NCI-H1105 treated with DMSO at 0.1 percent for 48 hours (cell line): ENCODE results near the gene GRK1.

Experiments used
- DNase-seq: peaks from one replicate; lab custom pipeline; 2025; lab: John Stamatoyannopoulos, UW

GRK1 gene

GRCh38 chr13:113729187-113730019 lies 62.4 kb downstream of the GRK1 start:
- no peak for DNase-seq

GRCh38 chr13:113730258-113730691 lies 63.3 kb downstream of the GRK1 start:
- no peak for DNase-seq

- no peak for DNase-seq
These were observed 63.8 kb downstream of the GRK1 start for GRCh38 chr13:113730831-113731191.

- DNase-seq: no peak
These were observed 64.5 kb downstream of the GRK1 start for GRCh38 chr13:113731192-113732175.

DNA sequence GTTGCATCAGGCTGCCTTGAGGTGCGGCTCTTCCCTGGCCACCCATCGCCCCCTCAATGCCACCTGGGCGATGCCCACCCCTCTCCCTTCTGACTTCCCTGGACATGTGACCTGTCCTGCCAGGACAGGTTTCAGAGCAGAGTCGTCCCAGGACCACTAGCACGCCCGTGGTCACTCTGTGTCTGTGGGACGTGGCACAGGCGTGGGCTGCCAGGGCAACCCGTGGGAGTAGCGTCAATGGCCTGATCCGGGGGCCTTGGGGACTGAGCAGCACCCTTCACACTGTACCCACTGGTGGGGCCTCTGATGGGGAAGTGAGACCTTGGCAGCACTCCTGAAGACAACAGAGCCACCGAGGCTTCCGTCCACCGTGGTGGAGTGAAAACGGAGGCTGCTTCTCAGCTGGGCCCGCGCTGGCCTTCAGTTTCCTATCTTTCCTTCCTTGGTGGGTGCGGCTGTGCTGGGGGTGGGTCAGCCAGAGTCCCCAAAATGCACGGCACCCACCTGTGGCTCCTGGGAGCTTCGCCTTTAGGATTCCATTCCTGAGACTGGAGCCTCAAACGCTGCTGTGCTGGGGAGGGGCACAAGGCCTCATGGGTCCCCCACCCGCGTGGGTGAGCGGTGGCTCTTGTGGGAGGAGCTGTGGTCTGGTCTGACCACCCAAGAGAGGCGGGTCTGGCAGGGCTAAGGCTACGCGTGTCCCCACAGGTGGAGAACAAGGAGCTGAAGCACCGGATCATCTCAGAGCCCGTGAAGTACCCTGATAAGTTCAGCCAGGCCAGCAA lies 65.3 kb downstream of the GRK1 start:
- DNase-seq: no peak

GRCh38 chr13:113732961-113733950 lies 66.2 kb downstream of the GRK1 start:
- no peak for DNase-seq

DNA sequence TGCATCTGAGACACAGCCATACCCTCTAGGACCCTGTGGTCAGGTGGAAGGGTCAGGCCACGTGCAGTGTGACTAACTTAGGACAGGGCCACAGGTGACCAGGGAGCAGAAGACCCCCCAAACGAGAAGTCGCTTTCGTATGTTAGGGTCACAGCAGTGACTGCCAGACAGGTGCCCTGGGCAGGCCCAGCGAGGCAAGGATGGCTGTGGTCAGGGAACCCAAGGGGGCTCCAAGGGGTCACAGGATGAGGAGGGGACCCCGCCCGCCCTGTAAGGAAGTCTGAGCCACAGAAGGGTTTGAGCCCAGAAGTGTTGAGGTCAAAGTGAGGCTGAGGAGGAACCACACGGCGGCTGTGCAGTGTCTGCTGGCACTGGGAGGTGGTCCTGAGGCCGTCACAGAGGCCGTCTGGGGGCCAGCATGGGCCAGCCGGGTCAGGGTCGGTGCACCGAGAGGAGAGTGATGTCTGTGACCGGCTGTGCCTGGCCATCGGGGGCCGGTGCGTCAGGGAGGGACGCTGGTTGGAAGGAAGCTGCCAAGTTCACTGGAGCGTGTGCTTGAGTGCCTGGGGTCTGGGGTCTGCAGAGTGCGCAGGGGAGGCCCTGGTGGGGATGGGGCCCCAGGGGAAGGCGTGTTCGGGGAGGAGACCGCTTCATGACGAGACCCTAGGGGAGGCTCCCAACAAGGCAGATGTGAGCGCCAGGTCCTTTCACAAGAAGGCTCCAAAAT lies 67.2 kb downstream of the GRK1 start:
- DNase-seq: no peak

GRCh38 chr13:113734826-113735125 lies 67.8 kb downstream of the GRK1 start:
- DNase-seq: no peak

DNA sequence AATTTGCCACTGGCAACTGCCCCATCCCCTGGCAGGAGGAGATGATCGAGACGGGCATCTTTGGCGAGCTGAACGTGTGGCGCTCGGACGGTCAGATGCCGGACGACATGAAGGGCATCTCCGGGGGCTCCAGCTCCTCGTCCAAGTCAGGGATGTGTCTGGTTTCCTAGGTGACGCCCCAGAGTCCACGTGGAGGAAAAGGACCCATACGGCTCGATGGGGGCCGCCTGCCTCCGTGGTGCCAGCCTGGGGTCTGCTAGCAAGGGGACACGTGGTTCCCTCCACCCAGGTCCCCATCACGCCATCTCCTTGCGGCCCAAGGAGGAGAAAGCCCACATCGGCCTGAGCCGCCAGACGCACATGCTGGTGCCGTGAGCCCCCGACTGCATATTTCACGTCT lies 68.2 kb downstream of the GRK1 start:
- no peak for DNase-seq

- DNase-seq: no peak
These were observed 68.7 kb downstream of the GRK1 start for GRCh38 chr13:113735750-113736149.

DNA sequence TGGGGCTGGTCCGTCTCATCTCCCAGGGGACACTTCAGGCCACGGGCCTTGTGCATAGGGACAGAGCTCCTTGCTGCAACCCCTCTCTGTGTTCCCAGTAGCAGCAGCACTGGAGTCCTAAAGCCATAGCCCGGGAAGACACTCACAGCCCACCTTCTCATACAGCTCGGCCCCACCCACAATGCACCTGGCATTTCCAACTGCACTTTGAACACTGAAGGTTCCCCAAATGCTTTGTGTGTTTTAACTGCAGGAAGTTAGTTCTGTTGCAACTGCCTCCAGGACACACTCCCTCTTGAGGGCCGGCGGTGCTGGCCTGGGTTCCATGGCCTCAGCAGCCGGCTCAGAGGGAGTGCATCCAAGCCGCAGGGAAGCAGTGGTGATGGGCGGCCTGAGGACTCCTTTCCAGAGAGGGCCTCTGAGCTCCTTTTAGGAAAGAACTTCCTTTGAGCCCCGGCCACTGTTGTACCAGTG lies 69.3 kb downstream of the GRK1 start:
- no peak for DNase-seq

- DNase-seq: no peak
These were observed 70.8 kb downstream of the GRK1 start for GRCh38 chr13:113737803-113738202.

- DNase-seq: no peak
These were observed 72.7 kb downstream of the GRK1 start for GRCh38 chr13:113739527-113740285.

DNA sequence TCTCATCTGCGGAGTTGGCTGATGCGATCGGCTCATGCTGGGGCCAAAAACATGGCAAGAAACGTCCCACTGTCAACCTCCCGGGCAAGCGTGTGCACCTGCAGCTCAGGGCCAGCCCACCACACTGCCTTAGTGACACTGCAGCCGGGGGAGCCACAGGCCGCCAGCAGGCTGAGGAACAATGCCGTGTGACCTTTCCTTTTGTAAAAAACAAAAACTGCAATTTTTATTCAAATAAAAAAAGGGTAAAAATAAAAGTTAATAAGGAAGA lies 73.2 kb downstream of the GRK1 start:
- DNase-seq: no peak

DNA sequence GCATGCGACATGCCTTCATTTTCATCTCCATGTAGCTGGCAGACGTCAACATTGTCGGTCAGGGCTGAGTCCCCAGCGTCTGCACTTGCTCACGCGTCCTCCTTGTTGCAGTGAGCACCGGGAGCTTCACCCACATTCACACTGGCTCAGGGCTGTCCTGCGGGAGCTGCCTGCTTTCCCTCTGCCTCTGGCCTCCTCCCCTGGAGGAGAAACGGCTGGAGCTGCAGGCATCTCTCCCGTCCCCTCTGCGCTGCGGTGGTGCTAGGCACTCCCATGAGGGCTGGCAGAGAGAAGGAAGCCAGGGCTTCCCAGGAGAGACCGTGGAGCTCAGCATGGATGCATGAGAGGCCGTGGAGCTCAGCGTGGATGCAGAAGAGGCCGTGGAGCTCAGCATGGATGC lies 73.6 kb downstream of the GRK1 start:
- DNase-seq: no peak

DNA sequence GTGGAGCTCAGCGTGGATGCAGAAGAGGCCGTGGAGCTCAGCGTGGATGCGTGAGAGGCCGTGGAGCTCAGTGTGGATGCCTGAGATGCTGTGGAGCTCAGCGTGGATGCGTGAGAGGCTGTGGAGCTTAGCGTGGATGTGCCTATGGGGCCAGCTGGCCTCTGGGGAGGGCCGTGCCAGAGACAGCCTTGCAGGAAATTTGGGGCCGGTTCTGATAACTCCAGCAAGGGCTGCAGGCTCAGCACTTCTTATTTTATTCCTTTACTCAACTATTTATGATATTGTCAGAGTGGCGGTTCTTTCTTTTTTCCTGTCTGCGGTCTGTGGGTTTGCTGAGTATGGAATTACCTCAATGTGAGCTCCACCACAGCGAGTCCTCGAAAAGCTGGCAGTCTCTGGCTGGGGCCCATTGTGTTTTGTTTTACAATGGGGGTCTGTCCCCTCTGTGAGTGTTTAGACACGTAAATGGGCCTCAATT lies 74.2 kb downstream of the GRK1 start:
- no peak for DNase-seq

- no peak for DNase-seq
These were observed 75.0 kb downstream of the GRK1 start for GRCh38 chr13:113742000-113742441.

GRCh38 chr13:113742445-113743120 lies 75.6 kb downstream of the GRK1 start:
- no peak for DNase-seq
